HG03571 (cell line): ENCODE measurements around the gene AGPAT3.
"Not testable (repeated sequence)": the region's sequence is repeated elsewhere in the genome, so short reads cannot be mapped to it uniquely, and the experiment has no call there.

Experiments used
- ATAC-seq: cut with Tn5 transposase; IDR thresholded peaks from one replicate; pipeline ENCODE4 v1.9.1; 2021; ENCODE audit not compliant: unreplicated experiment

The AGPAT3 gene

DNA sequence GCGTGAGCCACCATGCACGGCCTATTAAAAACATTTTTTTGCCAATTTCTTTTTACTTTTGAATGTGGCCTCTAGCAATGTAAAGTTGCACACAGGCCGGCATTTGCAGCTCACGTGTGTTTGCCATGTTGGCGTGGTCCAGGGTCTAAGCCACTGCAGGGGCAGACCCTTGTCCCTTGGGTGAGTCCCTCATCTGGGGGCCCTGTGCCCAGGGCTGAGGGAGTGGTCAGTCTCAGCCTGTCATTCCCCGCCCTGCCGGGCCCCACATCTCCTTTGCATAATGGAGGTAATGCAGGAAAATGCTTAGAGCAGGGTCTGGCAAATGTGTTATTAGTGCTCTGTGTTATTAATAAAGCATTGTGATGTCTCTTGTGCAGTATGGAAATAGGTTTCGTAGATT lies 16.9 kb downstream of the AGPAT3 start:
- no peak for ATAC-seq

DNA sequence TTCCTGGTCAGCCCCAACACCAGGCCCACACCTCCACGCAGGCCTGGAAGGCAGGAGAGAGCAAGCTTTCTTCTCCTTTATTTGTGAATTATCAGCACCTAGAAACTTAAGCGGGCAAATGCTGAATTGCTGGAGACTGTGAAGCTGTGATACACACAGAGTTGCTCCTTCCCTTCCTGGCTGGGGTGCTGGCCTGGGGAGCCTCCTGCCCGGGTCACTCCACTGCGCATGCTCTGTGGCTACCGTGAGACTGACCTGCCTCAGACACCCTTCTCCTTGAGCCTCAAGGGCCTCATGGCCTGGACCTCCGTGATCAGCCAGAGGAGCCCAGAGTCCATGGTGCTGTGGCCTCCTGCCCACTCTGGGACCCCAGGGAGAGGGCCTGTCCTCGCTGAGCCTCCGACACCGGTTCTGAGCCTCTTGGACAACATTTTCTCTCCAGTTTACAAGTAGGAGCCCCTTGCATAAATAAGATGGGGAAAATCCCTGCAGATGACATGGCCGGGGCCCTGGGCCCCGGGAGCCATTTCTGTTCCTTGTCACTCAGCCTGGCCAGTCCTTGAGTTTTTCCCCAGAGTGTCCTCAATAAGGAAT lies 18.0 kb downstream of the AGPAT3 start:
- no peak for ATAC-seq

DNA sequence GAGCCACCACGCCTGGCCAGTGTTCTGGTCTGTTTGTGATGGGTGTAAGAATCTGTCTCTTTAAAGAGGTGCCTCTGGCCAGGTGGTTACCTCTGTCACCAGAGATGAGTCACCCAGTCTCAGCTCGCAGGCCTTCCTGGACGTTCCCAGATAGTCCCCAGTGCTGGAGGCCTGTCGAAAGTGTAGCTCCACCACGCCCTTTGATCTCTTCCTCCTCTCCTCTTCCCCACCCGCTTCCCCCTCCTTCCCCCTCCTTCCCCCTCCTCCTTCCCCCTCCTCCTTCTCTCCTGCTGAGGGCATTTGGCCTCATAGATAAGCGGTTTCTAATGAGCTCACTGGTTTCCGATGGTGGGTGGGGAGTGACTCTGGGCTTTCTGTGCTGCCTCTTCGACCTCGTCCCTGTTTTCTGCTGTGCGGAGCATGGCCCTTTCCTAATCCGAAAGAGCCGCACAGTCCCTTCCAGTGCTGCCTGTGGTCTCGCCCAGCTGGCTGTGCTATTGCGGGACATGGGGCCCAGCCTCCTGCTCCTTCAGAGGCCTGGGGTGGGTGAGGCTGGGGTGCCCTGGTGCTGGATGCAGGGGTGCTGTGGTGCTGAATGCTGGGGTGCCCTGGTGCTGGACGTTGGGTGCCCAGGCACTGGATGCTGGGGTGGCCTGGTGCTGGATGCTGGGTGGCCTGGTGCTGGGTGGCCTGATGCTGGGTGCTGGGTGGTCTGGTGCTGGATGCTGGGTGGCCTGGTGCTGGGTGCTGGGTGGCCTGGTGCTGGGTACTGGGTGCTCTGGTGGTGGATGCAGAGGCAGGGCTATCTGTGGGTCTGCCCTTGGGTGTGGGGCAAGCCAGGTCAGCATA lies 19.2 kb downstream of the AGPAT3 start:
- no peak for ATAC-seq

DNA sequence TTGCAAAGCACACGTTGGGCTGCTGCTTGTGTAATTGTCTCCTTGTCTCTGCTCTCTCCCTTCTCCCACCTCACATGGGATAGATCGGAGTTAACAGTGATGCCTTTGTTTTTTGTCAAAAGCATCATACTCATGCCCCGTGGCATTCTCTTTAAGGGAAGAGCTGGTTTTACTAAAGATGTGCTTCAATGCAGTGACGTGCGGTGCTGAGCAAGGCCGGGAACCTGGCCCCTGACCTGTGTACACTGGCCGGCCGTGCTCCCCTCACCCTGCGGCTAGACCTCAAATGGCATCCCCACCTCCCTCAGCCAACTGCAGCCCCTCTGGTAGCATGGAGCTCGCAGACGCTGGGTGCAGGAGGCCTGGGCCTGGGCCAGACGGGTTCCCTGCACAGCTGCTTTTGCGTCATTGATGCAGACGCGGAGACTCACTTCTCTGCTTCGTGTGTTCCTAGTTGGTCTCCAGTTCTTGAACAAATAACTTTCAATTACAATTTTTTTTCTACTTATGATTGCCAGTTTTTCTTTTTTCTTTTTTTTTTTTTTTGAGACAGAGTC lies 19.9 kb downstream of the AGPAT3 start:
- no peak for ATAC-seq

GRCh38 chr21:43885721-43886120 lies 20.7 kb downstream of the AGPAT3 start:
- no peak for ATAC-seq

DNA sequence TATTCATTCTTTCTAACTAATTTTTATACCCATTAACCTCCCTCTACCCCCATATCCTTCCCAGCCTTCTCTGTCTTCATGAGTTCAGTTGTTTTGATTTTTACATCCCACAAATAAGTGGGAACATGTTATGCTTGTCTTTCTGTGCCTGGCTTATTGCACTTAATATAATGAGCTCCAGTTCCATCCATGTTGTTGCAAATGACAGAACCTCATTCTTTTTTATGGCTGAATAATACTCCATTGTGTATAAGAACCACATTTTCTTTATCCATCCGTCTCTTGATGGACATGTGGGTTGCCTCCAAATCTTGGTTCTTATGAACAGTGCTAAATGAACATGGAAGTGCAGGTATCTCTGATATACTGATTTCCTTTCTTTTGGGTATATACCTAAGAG lies 21.5 kb downstream of the AGPAT3 start:
- no peak for ATAC-seq

DNA sequence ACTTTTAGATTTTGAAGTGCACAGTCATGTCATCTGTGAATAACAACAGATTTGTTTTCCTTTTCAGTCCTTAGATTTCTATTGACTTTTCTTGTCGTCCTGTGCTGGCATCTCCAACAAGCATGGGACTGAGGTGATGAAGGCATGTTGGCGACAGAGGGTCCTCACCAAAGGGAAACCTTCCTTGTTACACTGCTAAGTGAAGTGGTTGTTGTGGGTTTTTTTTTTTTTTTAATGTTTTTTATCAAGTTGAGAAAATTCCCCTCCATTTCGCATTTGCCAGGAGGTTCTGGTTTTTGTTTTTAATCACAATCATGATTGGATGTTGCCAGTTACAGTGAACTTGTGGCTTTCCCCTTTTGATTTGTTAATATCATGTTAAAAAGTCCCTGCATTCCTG lies 24.0 kb downstream of the AGPAT3 start:
- no peak for ATAC-seq

DNA sequence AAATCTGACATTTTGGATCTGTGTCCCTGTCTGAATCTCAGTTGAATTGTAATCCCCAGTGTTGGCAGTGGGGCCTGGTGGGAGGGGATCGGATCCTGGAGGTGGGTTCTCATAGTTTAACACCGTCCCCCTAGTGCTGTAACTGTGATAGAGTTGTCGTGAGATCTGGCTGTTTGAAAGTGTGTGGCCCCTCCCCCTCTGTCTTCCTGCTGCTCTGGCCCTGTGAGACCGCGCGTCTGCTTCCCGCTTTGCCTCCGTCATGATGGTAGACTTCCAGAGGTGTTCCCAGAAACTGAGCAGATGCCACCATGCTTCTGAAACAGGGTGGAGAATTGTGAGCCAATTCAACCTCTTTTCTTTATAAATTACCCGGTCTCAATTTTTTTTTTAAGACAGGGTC lies 25.0 kb downstream of the AGPAT3 start:
- ATAC-seq = no peak

- ATAC-seq = no peak
Measured at GRCh38 chr21:43892334-43892733, 27.3 kb downstream of the AGPAT3 start.

DNA sequence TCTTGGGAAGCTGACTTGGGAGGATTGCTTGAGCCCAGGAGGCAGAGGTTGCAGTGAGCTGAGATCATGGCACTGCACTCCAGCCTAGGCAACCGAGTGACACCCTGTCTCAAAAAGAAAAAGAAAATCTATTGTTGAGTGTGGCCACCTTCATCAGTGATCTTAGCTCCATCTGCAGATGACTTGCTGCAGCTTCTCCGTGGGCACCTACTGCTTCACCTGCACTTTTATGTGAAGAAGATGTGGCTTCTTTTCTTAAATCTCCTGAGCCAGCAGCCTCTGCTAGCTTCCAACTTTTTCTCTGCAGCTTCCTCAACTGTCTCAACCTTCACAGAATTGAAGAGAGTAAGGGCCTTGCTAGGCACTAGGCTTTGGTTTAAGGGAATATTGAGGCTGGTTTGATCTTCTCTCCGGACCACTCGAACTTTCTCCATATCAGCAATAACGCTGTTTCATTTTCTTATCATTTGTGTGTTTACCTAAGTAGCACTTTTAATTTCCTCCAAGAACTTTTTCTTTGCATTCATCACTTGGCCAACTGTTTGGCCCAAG lies 28.0 kb downstream of the AGPAT3 start:
- ATAC-seq = no peak

- no peak for ATAC-seq
Measured at GRCh38 chr21:43893536-43894205, 28.6 kb downstream of the AGPAT3 start.

DNA sequence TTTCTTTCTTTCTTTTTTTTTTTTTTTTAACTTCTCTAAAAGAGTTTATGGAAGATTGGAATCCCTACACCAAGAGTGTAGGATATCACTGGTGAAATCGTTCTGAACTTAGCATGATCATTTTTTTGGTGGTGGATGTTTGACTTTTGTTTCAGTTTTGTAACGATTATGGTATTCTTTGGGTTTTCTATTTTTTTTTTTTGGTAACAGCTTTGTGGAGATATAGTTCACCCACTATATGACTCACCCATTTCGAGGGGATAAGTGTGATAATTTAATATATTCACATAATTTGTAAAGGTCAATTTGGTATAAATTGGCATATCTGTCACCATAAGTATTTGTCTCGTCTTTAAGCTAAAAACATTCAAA lies 29.2 kb downstream of the AGPAT3 start:
- ATAC-seq = no peak

GRCh38 chr21:43895196-43895595 lies 30.2 kb downstream of the AGPAT3 start:
- ATAC-seq = no peak

GRCh38 chr21:43896696-43897299 lies 31.8 kb downstream of the AGPAT3 start:
- ATAC-seq = not testable (repeated sequence)

GRCh38 chr21:43899307-43900077 lies 34.5 kb downstream of the AGPAT3 start:
- ATAC-seq = no peak

DNA sequence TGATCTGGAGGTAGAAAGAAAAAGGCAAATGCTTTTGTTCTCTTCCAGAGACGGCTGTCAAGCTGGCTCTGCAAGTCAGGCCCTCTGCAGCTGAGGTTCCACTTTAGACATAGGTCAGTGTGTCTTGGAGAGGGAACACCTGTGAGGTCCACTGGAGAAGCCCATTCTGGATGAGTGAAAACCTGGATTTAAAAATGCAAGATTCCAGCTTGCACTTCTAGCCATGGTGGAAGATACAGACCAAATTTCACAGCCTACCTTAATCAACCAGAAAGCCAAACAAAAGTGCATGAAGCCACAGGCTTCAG lies 35.0 kb downstream of the AGPAT3 start:
- ATAC-seq = no peak

- no peak for ATAC-seq
Measured at GRCh38 chr21:43900690-43901089, 35.7 kb downstream of the AGPAT3 start.

- ATAC-seq = no peak
Measured at GRCh38 chr21:43902441-43902840, 37.4 kb downstream of the AGPAT3 start.

- ATAC-seq = no peak
Measured at GRCh38 chr21:43903451-43904091, 38.5 kb downstream of the AGPAT3 start.

DNA sequence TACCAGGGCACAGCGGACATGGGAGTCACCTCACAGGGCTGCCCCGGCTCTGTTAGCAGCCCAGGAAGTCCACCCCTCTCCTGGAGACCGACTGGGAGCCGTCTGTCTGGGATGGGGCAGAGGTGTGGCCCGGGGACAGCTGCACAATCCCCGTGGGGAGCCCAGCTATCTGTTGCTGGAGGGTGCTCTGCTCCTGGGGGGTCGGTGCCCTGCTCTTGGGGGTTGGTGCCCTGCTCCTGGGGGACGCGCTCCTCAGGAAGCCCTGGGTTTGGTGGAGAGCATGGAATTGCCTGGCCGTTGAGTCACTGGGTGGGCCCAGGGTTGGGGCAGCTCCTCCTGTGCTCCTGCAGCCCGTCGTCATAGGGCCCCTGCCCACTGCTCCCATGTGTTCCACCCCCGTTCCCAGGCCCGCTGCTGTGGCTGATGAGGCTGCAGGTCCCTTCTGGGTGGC lies 39.3 kb downstream of the AGPAT3 start:
- ATAC-seq = no peak
